Progenitor cell of endocrine pancreas (in vitro differentiated cells): ENCODE data around the gene ETNK1. TPM values are rescaled to one million over a fixed set of nuclear protein-coding genes. Genes with fewer than 3 reads are reported as not detected.

Source experiments
- DNase-seq: peaks from one replicate; pipeline ENCODE4 v3.0.0; 2021; ENCODE audit warnings: low spot score; ENCODE audit not compliant: unreplicated experiment
- H3K27ac Mint-ChIP-seq: 2 replicates; pipeline ENCODE4 v1.8.0; 2021; ENCODE audit warnings: mild to moderate bottlenecking, moderate library complexity, mixed read lengths
- H3K27me3 Mint-ChIP-seq: 2 replicates; pipeline ENCODE4 v1.8.0; 2021; ENCODE audit warnings: mixed read lengths
- H3K36me3 Mint-ChIP-seq: 2 replicates; pipeline ENCODE4 v1.8.0; 2022; ENCODE audit warnings: mixed read lengths; ENCODE audit not compliant: insufficient read depth
- H3K4me1 Mint-ChIP-seq: 2 replicates; pipeline ENCODE4 v1.8.0; 2021; ENCODE audit warnings: low read depth, mixed read lengths
- H3K4me3 Mint-ChIP-seq: 2 replicates; pipeline ENCODE4 v1.8.0; 2021; ENCODE audit warnings: low read depth, mild to moderate bottlenecking, moderate library complexity, mixed read lengths
- H3K9me3 Mint-ChIP-seq: 2 replicates; pipeline ENCODE4 v1.8.0; 2021; ENCODE audit warnings: low read depth, mixed read lengths
- CTCF ChIP-seq: fragments of 200-600 bp; sonication (generic); IDR thresholded peaks from one replicate; pipeline ENCODE4 v1.5.0; 2021; ENCODE audit warnings: antibody characterized with exemption, mild to moderate bottlenecking; ENCODE audit not compliant: unreplicated experiment
- total RNA-seq: library from RNA; stranded (reverse); gene quantifications from 2 replicates; pipeline ENCODE4 v1.2.1, GENCODE V29; 2021

The ETNK1 gene
- total RNA-seq, 1 donor from 2014 or later: 285 TPM

DNA sequence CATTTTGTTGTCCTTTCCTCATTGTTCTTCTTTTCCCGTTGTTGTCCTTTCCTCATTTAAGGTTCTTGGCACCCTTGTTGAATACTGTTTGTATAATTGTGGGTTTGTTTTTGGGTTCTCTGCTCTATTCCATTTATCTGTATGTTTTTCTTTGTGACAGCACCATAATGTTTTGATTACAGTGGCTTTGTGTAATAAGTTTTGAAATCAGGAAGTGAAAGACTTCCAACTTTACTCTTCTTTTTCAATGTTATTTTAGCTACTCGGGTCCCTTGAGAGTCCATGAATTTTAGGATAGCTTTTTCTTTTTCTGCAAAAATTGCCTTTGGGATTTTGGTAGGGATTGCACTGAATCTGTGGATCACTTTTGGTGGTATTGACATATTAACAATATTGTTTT lies 28.1 kb downstream of the ETNK1 start:
- TF ChIP-seq CTCF: no peak
- no peak for DNase-seq
- peaks cover 14% of the 10 kb centered on the region for H3K4me1 Mint-ChIP-seq
- peak overlapping the region; percentile 11 for H3K27ac Mint-ChIP-seq
- no peaks in the 10 kb centered on the region for H3K27me3 Mint-ChIP-seq
- H3K36me3 Mint-ChIP-seq: peaks cover 43% of the 10 kb centered on the region
- peaks cover 3% of the 10 kb centered on the region for H3K9me3 Mint-ChIP-seq
- no peak overlapping the region for H3K4me3 Mint-ChIP-seq

- Mint-ChIP-seq H3K36me3 (peaks cover 44% of the 10 kb centered on the region), H3K4me3 (no peak overlapping the region), H3K4me1 (peaks cover 20% of the 10 kb centered on the region), H3K27me3 (no peaks in the 10 kb centered on the region), H3K9me3 (peaks cover 3% of the 10 kb centered on the region), H3K27ac (peak overlapping the region; percentile 40)
- no peak for DNase-seq
- no peak for TF ChIP-seq CTCF
Measured at GRCh38 chr12:22653791-22654190, 28.8 kb downstream of the ETNK1 start.

GRCh38 chr12:22656376-22656775 lies 31.4 kb downstream of the ETNK1 start:
- DNase-seq: no peak
- no peak overlapping the region for H3K4me3 Mint-ChIP-seq
- H3K27me3 Mint-ChIP-seq: no peaks in the 10 kb centered on the region
- TF ChIP-seq CTCF: no peak
- peaks cover 26% of the 10 kb centered on the region for H3K4me1 Mint-ChIP-seq
- H3K27ac Mint-ChIP-seq: peak overlapping the region; percentile 34
- H3K36me3 Mint-ChIP-seq: peaks cover 43% of the 10 kb centered on the region
- peaks cover 7% of the 10 kb centered on the region for H3K9me3 Mint-ChIP-seq

- DNase-seq: no peak
- Mint-ChIP-seq H3K9me3 (peaks cover 6% of the 10 kb centered on the region), H3K4me3 (no peak overlapping the region), H3K4me1 (peaks cover 26% of the 10 kb centered on the region), H3K36me3 (peaks cover 43% of the 10 kb centered on the region), H3K27ac (peak overlapping the region; percentile 50), H3K27me3 (no peaks in the 10 kb centered on the region)
- TF ChIP-seq CTCF: no peak
Measured at GRCh38 chr12:22656831-22657230, 31.9 kb downstream of the ETNK1 start.

GRCh38 chr12:22657538-22657937 lies 32.6 kb downstream of the ETNK1 start:
- DNase-seq: no peak
- Mint-ChIP-seq H3K27me3 (no peaks in the 10 kb centered on the region), H3K4me3 (no peak overlapping the region), H3K9me3 (peaks cover 3% of the 10 kb centered on the region), H3K27ac (peak overlapping the region; percentile 51), H3K36me3 (peaks cover 38% of the 10 kb centered on the region), H3K4me1 (peaks cover 26% of the 10 kb centered on the region)
- no peak for TF ChIP-seq CTCF
